Raji (cell line): ENCODE data around the gene PPARA.

Source experiments
- POLR2A ChIP-seq: IDR thresholded peaks from 2 replicates; pipeline ENCODE4 v1.6.1; 2011; ENCODE audit warnings: low read depth, low read length, control low read depth; ENCODE audit not compliant: insufficient read depth

Gene PPARA

GRCh38 chr22:46272762-46273431 is 122.6 kb downstream of the PPARA start:
- no peak for TF ChIP-seq POLR2A

GRCh38 chr22:46273432-46274148 is 123.3 kb downstream of the PPARA start:
- TF ChIP-seq POLR2A: no peak

GRCh38 chr22:46274381-46274780 is 124.1 kb downstream of the PPARA start:
- no peak for TF ChIP-seq POLR2A

- TF ChIP-seq POLR2A: no peak
Observed at GRCh38 chr22:46275455-46276122, 125.3 kb downstream of the PPARA start.

- TF ChIP-seq POLR2A: no peak
Observed at GRCh38 chr22:46276563-46276962, 126.2 kb downstream of the PPARA start.

- no peak for TF ChIP-seq POLR2A
Observed at GRCh38 chr22:46278656-46279645, 128.6 kb downstream of the PPARA start.

- no peak for TF ChIP-seq POLR2A
Observed at GRCh38 chr22:46280063-46280817, 129.9 kb downstream of the PPARA start.

- TF ChIP-seq POLR2A: 0 out of 2 replicates have a peak, but pooled peaks have one; percentile 26
Observed at GRCh38 chr22:46280999-46281623, 130.8 kb downstream of the PPARA start.

- no peak for TF ChIP-seq POLR2A
Observed at GRCh38 chr22:46281866-46282678, 131.7 kb downstream of the PPARA start.

GRCh38 chr22:46286006-46286405 is 135.7 kb downstream of the PPARA start:
- TF ChIP-seq POLR2A: no peak

GRCh38 chr22:46286941-46287872 is 136.9 kb downstream of the PPARA start:
- TF ChIP-seq POLR2A: no peak

- 0 out of 2 replicates have a peak, but pooled peaks have one; percentile 48 for TF ChIP-seq POLR2A
Observed at GRCh38 chr22:46287873-46288751, 137.8 kb downstream of the PPARA start.
